Colonic mucosa (tissue), 4 donors: ENCODE results near the gene KCNH8. TPM values are rescaled to one million over a fixed set of nuclear protein-coding genes. Genes with fewer than 3 reads are reported as not detected.
"Not testable (repeated sequence)": the region's sequence is repeated elsewhere in the genome, so short reads cannot be mapped to it uniquely, and the experiment has no call there.

Source experiments
- DNase-seq: peaks from one replicate; pipeline ENCODE4 v3.0.0-alpha.2; 2020
- H3K27ac ChIP-seq: fragments of 200-600 bp; one replicate; pipeline ENCODE4 v1.8.0; 2021
- H3K27me3 ChIP-seq: fragments of 200-600 bp; one replicate; pipeline ENCODE4 v1.8.0; 2021
- H3K36me3 ChIP-seq: fragments of 200-600 bp; one replicate; pipeline ENCODE4 v1.8.0; 2021
- H3K4me1 ChIP-seq: fragments of 200-600 bp; one replicate; pipeline ENCODE4 v1.8.0; 2021; ENCODE audit warnings: mild to moderate bottlenecking
- H3K4me3 ChIP-seq: fragments of 200-600 bp; one replicate; pipeline ENCODE4 v1.8.0; 2021
- H3K9ac ChIP-seq, 2 donors: one replicate each; pipeline ENCODE4 v1.7.0; 2013; ENCODE audit warnings: control low read depth in 2 of 2, low read depth in 2 of 2, low read length in 2 of 2
- H3K9me3 ChIP-seq: fragments of 200-600 bp; one replicate; pipeline ENCODE4 v1.8.0; 2021
- CTCF ChIP-seq: fragments of 200-600 bp; IDR thresholded peaks from one replicate; pipeline ENCODE4 v1.8.0; 2022; ENCODE audit warnings: antibody characterized with exemption, mild to moderate bottlenecking
- intact Hi-C: fragments of 100-400 bp; cut with DNase I; formaldehyde crosslinking; loops from one replicate; pipeline ENCODE4 v1.14.1; 2022
- total RNA-seq, 2 donors: library from RNA; stranded (reverse); fragmentation: NEBNext Ultra II Directional in 1 of 2; extraction: Animal tissue kit (Norgen Biotek cat#: 25700) in 1 of 2; gene quantifications; one replicate each; pipeline ENCODE4 v1.2.1, GENCODE V29; 2021
- donor health status: healthy.
- donor health status: DM: no; HTN: no; CAD: no.
- donor health status: DM: no; HTN: no; CAD: no.

KCNH8 gene
- total RNA-seq, 2 donors from 2014 or later: 0.77 TPM

GRCh38 chr3:19220311-19220710 is 72.0 kb downstream of the KCNH8 start:
- Histone ChIP-seq H3K9ac (no peak overlapping the region), H3K36me3 (no peaks in the 10 kb centered on the region), H3K27ac (no peak overlapping the region), H3K9me3 (no peaks in the 10 kb centered on the region), H3K4me3 (no peak overlapping the region), H3K4me1 (no peaks in the 10 kb centered on the region), H3K27me3 (no peaks in the 10 kb centered on the region)
- intact Hi-C loops: no loop called here
- DNase-seq: no peak
- TF ChIP-seq CTCF: no peak

- H3K36me3 ChIP-seq: no peaks in the 10 kb centered on the region
These were observed 72.8 kb downstream of the KCNH8 start for GRCh38 chr3:19221081-19221480.

GRCh38 chr3:19226479-19226878 is 78.2 kb downstream of the KCNH8 start:
- TF ChIP-seq CTCF: no peak
- Histone ChIP-seq H3K27me3 (no peaks in the 10 kb centered on the region), H3K27ac (no peak overlapping the region), H3K4me3 (no peak overlapping the region), H3K9me3 (no peaks in the 10 kb centered on the region), H3K36me3 (no peaks in the 10 kb centered on the region), H3K9ac (no peak overlapping the region), H3K4me1 (no peaks in the 10 kb centered on the region)
- DNase-seq: no peak
- intact Hi-C loops: no loop called here

More at GRCh38 chr3:19221081-19221480, 72.8 kb downstream of the KCNH8 start:
- H3K9ac ChIP-seq: no peak overlapping the region
- no peak for TF ChIP-seq CTCF
- no peaks in the 10 kb centered on the region for H3K27me3 ChIP-seq
- no peaks in the 10 kb centered on the region for H3K9me3 ChIP-seq
- no peaks in the 10 kb centered on the region for H3K4me1 ChIP-seq
- H3K4me3 ChIP-seq: no peak overlapping the region
- no peak for DNase-seq
- intact Hi-C loops: no loop called here
- no peak overlapping the region for H3K27ac ChIP-seq

GRCh38 chr3:19228167-19228566 is 79.9 kb downstream of the KCNH8 start:
- DNase-seq: no peak
- no peak for TF ChIP-seq CTCF
- Histone ChIP-seq H3K9me3 (no peaks in the 10 kb centered on the region), H3K27me3 (no peaks in the 10 kb centered on the region), H3K9ac (no peak overlapping the region), H3K4me3 (no peak overlapping the region), H3K36me3 (no peaks in the 10 kb centered on the region), H3K4me1 (no peaks in the 10 kb centered on the region), H3K27ac (no peak overlapping the region)
- intact Hi-C loops: no loop called here

GRCh38 chr3:19229086-19229485 is 80.8 kb downstream of the KCNH8 start:
- Histone ChIP-seq H3K9ac (no peak overlapping the region), H3K9me3 (no peaks in the 10 kb centered on the region), H3K36me3 (no peaks in the 10 kb centered on the region), H3K4me1 (no peaks in the 10 kb centered on the region), H3K27ac (no peak overlapping the region), H3K4me3 (no peak overlapping the region), H3K27me3 (no peaks in the 10 kb centered on the region)
- intact Hi-C loops: no loop called here
- no peak for DNase-seq
- no peak for TF ChIP-seq CTCF

GRCh38 chr3:19229881-19230280 is 81.6 kb downstream of the KCNH8 start:
- H3K9ac ChIP-seq, DNase-seq, intact Hi-C loops, H3K36me3 ChIP-seq, H3K4me1 ChIP-seq, H3K4me3 ChIP-seq, H3K9me3 ChIP-seq, H3K27ac ChIP-seq, H3K27me3 ChIP-seq: not testable (repeated sequence)
